ENCODE results near the gene TCEA3. TPM values are rescaled to one million over a fixed set of nuclear protein-coding genes. Genes with fewer than 3 reads are reported as not detected.

TCEA3 gene
- total and polyA plus RNA-seq, 2 experiments from 2014 or later: 9.2 to 23.2 TPM

DNA sequence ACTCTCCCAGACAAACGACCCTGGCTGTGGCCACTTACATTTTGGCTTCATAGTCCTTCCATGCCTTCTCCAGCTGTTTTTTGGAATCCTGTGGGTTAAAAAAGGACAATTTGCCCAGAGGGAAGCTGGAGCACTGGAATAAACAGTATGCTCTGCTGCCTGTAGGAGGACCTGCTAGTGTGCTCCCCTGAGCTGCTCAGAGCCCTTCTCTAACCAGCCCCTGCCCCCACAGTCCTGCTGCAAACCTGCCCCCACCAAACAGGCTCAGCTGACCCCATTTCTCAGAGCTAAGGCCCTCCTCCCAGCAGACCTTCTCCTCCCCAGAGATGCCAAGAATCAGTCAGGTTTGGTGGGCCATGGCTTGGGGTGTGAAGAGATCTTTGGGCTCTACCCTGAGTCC lies 26.9 kb upstream of the TCEA3 start:
- peak overlapping the region; percentile 42 for H3K9ac ChIP-seq
- DNase-seq: peak; percentile 35
- H3K9me3 ChIP-seq (ENCODE audit: low read depth): no peaks in the 10 kb centered on the region
- H3K79me2 ChIP-seq (ENCODE audit: insufficient read depth): no peaks in the 10 kb centered on the region
- H3K36me3 ChIP-seq (ENCODE audit: low read depth): 0 out of 2 replicates have a peak, but pooled peaks cover 3% of the 10 kb centered on the region
- H2AFZ ChIP-seq: no peak overlapping the region
- no peaks in the 10 kb centered on the region for H3K9me2 ChIP-seq (ENCODE audit: insufficient read depth)
- WGBS, 2 experiments (ENCODE audit: low coverage in 1 of 2, low lambda C conversion rate in 2 of 2, missing lambda C conversion rate in 2 of 2): 20 to 26% methylated on average over 1 of the region's 1 CpG
- H3K27me3 ChIP-seq (replicated peaks; ENCODE audit: insufficient read depth): no peaks in the 10 kb centered on the region
- H3K4me2 ChIP-seq (ENCODE audit: unreplicated experiment): no peak overlapping the region
- no peak overlapping the region for H3K4me3 ChIP-seq
- peaks cover 17% of the 10 kb centered on the region for H3K4me1 ChIP-seq (ENCODE audit: insufficient read depth)
- TF ChIP-seq EZH2phosphoT487 (IDR thresholded peaks at IDR 0.05; ENCODE audit: insufficient read depth, low read depth) (no peak), EZH2 (IDR thresholded peaks at IDR 0.05; ENCODE audit: insufficient read depth, poor library complexity, severe bottlenecking) (no peak)
- H3K27ac ChIP-seq: 0 out of 2 replicates have a peak overlapping the region, but pooled peaks have one; percentile 0
- peaks cover 5% of the 10 kb centered on the region; the same call in 1 of the 2 replicates for H3F3A ChIP-seq (ENCODE audit: insufficient read depth)
- no peaks in the 10 kb centered on the region for H4K20me1 ChIP-seq (ENCODE audit: insufficient read depth)
- in situ Hi-C loops (cut with MboI): no loop called here

DNA sequence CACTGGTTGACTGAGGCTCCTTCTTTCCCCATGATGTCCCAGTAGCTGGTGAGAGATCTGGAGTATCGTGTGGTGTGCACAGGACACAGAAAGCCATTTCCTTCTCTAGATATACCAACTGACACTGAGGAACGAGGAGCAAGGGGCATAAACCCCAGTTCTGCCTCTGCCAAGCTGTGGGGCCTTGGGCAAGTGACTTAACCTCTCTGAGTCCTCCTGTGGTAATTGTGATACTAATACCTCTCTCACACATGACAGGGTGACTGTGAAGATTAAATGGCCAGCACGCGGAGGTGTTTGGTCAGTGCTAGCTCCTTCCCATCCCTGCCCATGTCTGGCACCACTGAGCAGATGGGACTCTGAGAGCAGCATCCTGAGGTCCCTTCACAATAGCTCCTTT lies 26.3 kb upstream of the TCEA3 start:
- 87 to 89% methylated on average over 4 of the region's 4 CpGs for WGBS, 2 experiments (ENCODE audit: low coverage in 1 of 2, low lambda C conversion rate in 2 of 2, missing lambda C conversion rate in 2 of 2)
- DNase-seq: no peak
- in situ Hi-C loops (cut with MboI): no loop called here

DNA sequence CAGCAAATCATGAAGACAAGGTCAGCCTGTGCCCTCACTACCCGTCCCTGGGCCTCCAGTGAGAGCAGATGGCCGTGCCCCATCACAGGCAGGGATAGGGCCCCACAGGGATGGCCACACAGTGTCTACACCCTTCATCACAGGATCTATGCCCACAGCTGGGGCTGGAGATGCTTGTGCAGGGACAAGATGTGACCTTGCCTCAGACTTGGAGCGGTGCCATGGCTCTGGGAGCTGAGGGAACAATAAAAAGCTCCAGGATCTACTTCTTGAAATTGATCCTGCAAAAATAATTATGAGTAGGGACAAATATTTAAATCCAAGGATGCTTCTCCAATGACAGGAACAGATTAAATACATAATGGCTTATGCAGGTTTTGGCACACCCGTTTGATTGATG lies 25.4 kb upstream of the TCEA3 start:
- peaks cover 11% of the 10 kb centered on the region for H3K4me1 ChIP-seq (ENCODE audit: insufficient read depth)
- no peak overlapping the region for H3K4me2 ChIP-seq (ENCODE audit: unreplicated experiment)
- H4K20me1 ChIP-seq (ENCODE audit: insufficient read depth): no peaks in the 10 kb centered on the region
- in situ Hi-C loops (cut with MboI): no loop called here
- no peak for DNase-seq
- H3K9me3 ChIP-seq (ENCODE audit: low read depth): no peaks in the 10 kb centered on the region
- no peaks in the 10 kb centered on the region for H3K79me2 ChIP-seq (ENCODE audit: insufficient read depth)
- 0 out of 2 replicates have a peak, but pooled peaks cover 3% of the 10 kb centered on the region for H3K36me3 ChIP-seq (ENCODE audit: low read depth)
- WGBS, 2 experiments (ENCODE audit: low coverage in 1 of 2, low lambda C conversion rate in 2 of 2, missing lambda C conversion rate in 2 of 2): 71 to 78% methylated on average over 4 of the region's 4 CpGs
- H3K27ac ChIP-seq: no peak overlapping the region
- H3K9me2 ChIP-seq (ENCODE audit: insufficient read depth): no peaks in the 10 kb centered on the region
- peaks cover 5% of the 10 kb centered on the region; the same call in 1 of the 2 replicates for H3F3A ChIP-seq (ENCODE audit: insufficient read depth)
- H3K27me3 ChIP-seq (replicated peaks; ENCODE audit: insufficient read depth): no peaks in the 10 kb centered on the region
- H3K4me3 ChIP-seq: no peak overlapping the region
- H2AFZ ChIP-seq: no peak overlapping the region
- TF ChIP-seq EZH2phosphoT487 (IDR thresholded peaks at IDR 0.05; ENCODE audit: insufficient read depth, low read depth) (no peak), EZH2 (IDR thresholded peaks at IDR 0.05; ENCODE audit: insufficient read depth, poor library complexity, severe bottlenecking) (no peak)
- H3K9ac ChIP-seq: no peak overlapping the region

More for the DNA sequence above, 26.3 kb upstream of the TCEA3 start:
- Histone ChIP-seq H3F3A (ENCODE audit: insufficient read depth) (peaks cover 5% of the 10 kb centered on the region; the same call in 1 of the 2 replicates), H3K27me3 (replicated peaks; ENCODE audit: insufficient read depth) (no peaks in the 10 kb centered on the region), H3K9me3 (ENCODE audit: low read depth) (no peaks in the 10 kb centered on the region), H3K9ac (no peak overlapping the region), H4K20me1 (ENCODE audit: insufficient read depth) (no peaks in the 10 kb centered on the region), H2AFZ (no peak overlapping the region), H3K79me2 (ENCODE audit: insufficient read depth) (no peaks in the 10 kb centered on the region), H3K4me3 (no peak overlapping the region), H3K27ac (no peak overlapping the region), H3K9me2 (ENCODE audit: insufficient read depth) (no peaks in the 10 kb centered on the region), H3K4me1 (ENCODE audit: insufficient read depth) (peaks cover 12% of the 10 kb centered on the region), H3K4me2 (ENCODE audit: unreplicated experiment) (no peak overlapping the region), H3K36me3 (ENCODE audit: low read depth) (0 out of 2 replicates have a peak, but pooled peaks cover 3% of the 10 kb centered on the region)
- TF ChIP-seq EZH2 (IDR thresholded peaks at IDR 0.05; ENCODE audit: insufficient read depth, poor library complexity, severe bottlenecking) (no peak), EZH2phosphoT487 (IDR thresholded peaks at IDR 0.05; ENCODE audit: insufficient read depth, low read depth) (no peak)

DNA sequence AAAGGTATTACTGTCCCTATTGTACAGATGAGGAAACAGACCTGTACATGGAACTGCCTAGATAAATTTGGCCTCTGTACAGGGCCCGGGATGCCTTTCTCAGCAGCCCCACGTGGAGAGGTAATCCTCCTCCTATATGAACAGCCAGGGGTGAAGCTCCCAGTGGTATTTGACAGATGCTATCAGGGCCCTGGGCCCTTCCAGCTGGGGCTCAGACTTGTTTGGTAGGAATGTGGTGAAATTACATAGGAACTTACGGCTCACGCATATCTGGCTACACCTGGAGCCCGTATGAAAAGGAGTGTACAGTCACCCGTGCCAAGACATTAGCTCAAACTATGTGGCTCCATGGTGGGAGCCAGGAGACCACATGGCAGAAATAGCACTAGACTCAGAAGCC lies 24.8 kb upstream of the TCEA3 start:
- H3K27ac ChIP-seq: no peak overlapping the region
- 88 to 90% methylated on average over 6 of the region's 6 CpGs for whole genome bisulfite sequencing, 2 experiments (ENCODE audit: low coverage in 1 of 2, low lambda C conversion rate in 2 of 2, missing lambda C conversion rate in 2 of 2)
- in situ Hi-C loops (cut with MboI): no loop called here
- H3K27me3 ChIP-seq (replicated peaks; ENCODE audit: insufficient read depth): no peaks in the 10 kb centered on the region
- DNase-seq: no peak
- peaks cover 18% of the 10 kb centered on the region for H3K4me1 ChIP-seq (ENCODE audit: insufficient read depth)
- TF ChIP-seq EZH2 (IDR thresholded peaks at IDR 0.05; ENCODE audit: insufficient read depth, poor library complexity, severe bottlenecking): no peak
- no peak for TF ChIP-seq EZH2phosphoT487 (IDR thresholded peaks at IDR 0.05; ENCODE audit: insufficient read depth, low read depth)
- H2AFZ ChIP-seq: no peak overlapping the region
- H3K9me2 ChIP-seq (ENCODE audit: insufficient read depth): no peaks in the 10 kb centered on the region
- H3K9me3 ChIP-seq (ENCODE audit: low read depth): no peaks in the 10 kb centered on the region
- no peaks in the 10 kb centered on the region for H3K79me2 ChIP-seq (ENCODE audit: insufficient read depth)
- no peaks in the 10 kb centered on the region for H4K20me1 ChIP-seq (ENCODE audit: insufficient read depth)
- peaks cover 9% of the 10 kb centered on the region; the same call in 1 of the 2 replicates for H3F3A ChIP-seq (ENCODE audit: insufficient read depth)
- H3K36me3 ChIP-seq (ENCODE audit: low read depth): no peaks in the 10 kb centered on the region
- H3K4me3 ChIP-seq: no peak overlapping the region
- no peak overlapping the region for H3K4me2 ChIP-seq (ENCODE audit: unreplicated experiment)
- no peak overlapping the region for H3K9ac ChIP-seq

Measured in GM23248 (cell line).